Fibroblast of villous mesenchyme (primary cell): ENCODE data around the gene SCYGR8. TPM values are rescaled to one million over a fixed set of nuclear protein-coding genes. Genes with fewer than 3 reads are reported as not detected.
"Not testable (repeated sequence)": the region's sequence is repeated elsewhere in the genome, so short reads cannot be mapped to it uniquely, and the experiment has no call there.

Source experiments
- DNase-seq: peaks from one replicate; pipeline ENCODE4 v3.0.0-alpha.2; 2010; ENCODE audit warnings: low read depth
- H3K4me3 ChIP-seq: 2 replicates; pipeline ENCODE4 v1.5.1; 2011; ENCODE audit warnings: low read depth, mild to moderate bottlenecking, low read length
- CTCF ChIP-seq: IDR thresholded peaks from 2 replicates; pipeline ENCODE4 v1.5.1; 2012; ENCODE audit warnings: low read depth, mild to moderate bottlenecking, low read length; ENCODE audit not compliant: insufficient read depth
- total RNA-seq: library from RNA; depleted of rRNA; stranded (reverse); fragments of >200 nt; gene quantifications from 2 replicates; pipeline ENCODE4 v1.2.3, GENCODE V29; 2012

SCYGR8 gene
- total RNA-seq, 1 donor = not detected

DNA sequence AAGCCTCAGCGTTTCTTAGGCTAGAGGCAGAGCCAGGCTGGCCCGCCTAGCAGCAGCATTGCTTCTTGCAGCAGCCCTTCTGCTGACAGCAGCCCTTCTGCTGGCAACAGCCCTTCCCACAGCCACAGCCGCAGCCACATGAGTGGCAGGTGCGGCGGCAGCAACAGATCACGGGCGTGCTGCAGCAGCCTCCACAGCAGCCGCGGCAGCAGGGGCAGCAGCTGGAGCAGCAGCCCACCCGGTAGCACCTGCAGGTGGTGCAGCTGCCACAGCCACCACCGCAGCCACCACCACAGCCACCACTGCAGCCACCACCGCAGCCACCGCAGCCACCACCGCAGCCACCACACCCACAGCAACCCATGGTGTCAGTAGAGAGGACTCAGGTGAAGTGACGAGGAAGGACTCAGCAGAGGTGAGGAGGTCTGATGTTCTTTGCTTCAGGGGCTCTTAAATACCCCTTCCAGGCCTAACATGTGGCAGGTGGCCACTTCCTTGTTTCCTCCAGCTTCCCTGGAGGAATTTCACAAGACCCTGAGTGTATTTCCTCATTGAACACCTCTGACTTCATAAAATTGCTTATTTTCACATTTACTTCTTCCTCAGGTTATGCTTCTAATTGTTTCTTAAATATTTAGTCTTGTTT is 21.2 kb upstream of the SCYGR8 start, which contains the start of gene SCYGR6:
SCYGR6 (minus strand) TSS at position 364 of the 646 bp plus-strand sequence; CDS start at position 364, 0 bp downstream.
- no peak within 1 kb of the TSS for H3K4me3 ChIP-seq
- no peak for DNase-seq
- TF ChIP-seq CTCF = no peak

DNA sequence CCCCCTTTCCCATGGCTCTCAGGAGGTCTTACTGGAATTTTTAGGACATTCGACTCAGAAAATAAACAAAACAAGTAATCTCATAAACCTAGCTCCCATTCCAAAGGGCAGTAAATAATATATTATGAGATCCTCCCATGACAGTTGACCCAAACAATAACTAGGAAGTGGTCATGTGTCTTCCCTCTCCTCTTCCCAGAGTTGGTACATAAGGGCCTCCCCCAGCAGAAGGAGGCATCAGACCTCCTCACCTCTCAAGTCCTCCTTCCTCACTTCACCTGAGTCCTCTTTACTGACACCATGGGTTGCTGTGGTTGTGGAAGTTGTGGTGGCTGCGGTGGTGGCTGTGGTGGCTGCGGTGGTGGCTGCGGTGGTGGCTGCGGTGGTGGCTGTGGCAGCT is 17.7 kb upstream of the SCYGR8 start, which contains the start of gene SCYGR7:
SCYGR7 (plus strand) TSS at position 301 of the 400 bp plus-strand sequence; CDS start at position 301, 0 bp downstream.
- no peak within 1 kb of the TSS for H3K4me3 ChIP-seq
- peak; percentile 16 for DNase-seq
- TF ChIP-seq CTCF = no peak

DNA sequence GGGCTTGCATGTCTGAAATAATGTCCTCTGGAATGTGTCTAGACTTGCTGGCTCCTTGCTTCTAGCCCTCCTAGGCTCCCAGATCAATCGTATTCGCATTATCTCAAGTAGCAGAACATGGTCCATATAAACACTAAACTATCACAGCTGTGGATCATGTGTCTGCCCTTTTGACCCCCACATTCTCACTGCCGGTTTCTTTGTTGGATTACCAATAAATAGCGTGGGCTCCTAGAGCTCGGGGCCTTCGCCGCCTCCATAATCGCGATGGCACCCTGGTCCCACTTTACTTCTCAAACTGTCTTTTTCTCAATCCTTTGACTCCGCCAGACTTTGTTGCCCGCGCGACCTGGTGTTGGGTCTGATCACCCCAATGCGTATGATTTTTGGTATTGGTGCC is 6.3 kb upstream of the SCYGR8 start:
- DNase-seq = peak; percentile 12
- no peak for TF ChIP-seq CTCF
- H3K4me3 ChIP-seq = no peak overlapping the region

GRCh38 chr2:227740705-227741104 is 5.0 kb upstream of the SCYGR8 start:
- TF ChIP-seq CTCF = peak; percentile 15

DNA sequence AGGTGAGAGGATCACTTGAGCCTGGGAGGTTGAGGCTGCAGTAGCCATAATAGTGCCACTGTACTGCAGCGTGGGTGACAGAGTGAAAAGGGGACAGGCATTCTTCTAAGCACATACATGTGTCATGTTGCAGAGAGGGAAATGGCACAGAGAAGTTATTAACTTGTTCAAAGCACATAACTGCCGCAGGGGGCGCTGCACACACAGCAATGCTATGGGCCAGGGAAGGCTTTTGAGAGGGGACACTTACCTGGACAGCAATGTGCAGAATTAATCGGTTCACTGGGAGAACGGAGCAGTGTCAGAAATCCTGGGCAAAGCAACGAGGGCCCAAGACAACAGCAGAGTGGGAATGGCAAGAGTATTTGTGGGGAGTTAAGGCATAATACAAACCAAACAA is 2.4 kb downstream of the SCYGR8 start:
- no peak overlapping the region for H3K4me3 ChIP-seq
- DNase-seq = no peak
- peak; percentile 49 for TF ChIP-seq CTCF

More at GRCh38 chr2:227740705-227741104, 5.0 kb upstream of the SCYGR8 start:
- not testable (repeated sequence) for DNase-seq, H3K4me3 ChIP-seq

- not testable (repeated sequence) for H3K4me3 ChIP-seq, DNase-seq
These were observed 10.6 kb downstream of the SCYGR8 start for GRCh38 chr2:227756261-227756660.

GRCh38 chr2:227759411-227760118 is 13.9 kb downstream of the SCYGR8 start:
- H3K4me3 ChIP-seq = no peak overlapping the region
- TF ChIP-seq CTCF = no peak
- DNase-seq = no peak
